Measurements from ENCODE around the gene M1AP. TPM values are rescaled to one million over a fixed set of nuclear protein-coding genes. Genes with fewer than 3 reads are reported as not detected.

Gene M1AP
- total RNA-seq, 4 donors from 2014 or later: not detected

DNA sequence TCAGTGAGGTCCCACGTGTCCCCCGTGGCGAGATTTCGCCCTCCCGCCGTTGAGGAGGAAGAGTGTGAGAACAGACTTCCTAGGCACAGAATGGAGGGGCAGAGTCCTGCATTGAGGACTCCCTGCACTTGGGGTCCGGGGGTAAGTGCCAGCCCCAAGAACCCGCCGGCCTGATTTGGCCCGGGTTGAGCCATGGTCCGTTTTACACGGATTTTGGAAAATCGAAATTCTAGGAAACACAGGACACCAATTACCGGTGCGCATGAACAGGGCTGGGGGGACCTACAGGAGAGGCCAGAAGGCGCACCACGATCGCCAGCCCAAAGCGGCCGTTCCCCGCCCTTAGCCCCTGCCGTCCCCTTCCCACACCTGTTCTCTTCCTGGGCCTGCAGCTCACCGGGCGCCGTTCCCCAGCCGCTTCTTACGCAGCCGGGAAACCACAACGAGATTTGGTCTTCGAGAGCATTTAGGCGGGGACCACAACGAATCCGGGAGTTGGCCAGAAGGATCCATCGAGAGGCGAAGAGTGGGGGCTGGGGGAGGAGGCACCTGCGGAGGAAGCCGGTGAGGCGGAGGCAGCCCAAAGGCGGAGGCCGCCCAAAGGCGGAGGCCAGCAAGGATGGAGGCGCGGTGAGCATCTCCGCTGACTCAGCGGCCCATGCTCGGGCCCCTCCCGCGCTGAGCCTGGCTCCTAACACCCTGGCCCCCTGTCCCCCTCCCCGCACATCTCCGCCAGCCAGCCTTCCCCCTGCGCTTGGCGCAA, 134.3 kb downstream of the M1AP start:
- H3K27ac ChIP-seq: no peak overlapping the region

DNA sequence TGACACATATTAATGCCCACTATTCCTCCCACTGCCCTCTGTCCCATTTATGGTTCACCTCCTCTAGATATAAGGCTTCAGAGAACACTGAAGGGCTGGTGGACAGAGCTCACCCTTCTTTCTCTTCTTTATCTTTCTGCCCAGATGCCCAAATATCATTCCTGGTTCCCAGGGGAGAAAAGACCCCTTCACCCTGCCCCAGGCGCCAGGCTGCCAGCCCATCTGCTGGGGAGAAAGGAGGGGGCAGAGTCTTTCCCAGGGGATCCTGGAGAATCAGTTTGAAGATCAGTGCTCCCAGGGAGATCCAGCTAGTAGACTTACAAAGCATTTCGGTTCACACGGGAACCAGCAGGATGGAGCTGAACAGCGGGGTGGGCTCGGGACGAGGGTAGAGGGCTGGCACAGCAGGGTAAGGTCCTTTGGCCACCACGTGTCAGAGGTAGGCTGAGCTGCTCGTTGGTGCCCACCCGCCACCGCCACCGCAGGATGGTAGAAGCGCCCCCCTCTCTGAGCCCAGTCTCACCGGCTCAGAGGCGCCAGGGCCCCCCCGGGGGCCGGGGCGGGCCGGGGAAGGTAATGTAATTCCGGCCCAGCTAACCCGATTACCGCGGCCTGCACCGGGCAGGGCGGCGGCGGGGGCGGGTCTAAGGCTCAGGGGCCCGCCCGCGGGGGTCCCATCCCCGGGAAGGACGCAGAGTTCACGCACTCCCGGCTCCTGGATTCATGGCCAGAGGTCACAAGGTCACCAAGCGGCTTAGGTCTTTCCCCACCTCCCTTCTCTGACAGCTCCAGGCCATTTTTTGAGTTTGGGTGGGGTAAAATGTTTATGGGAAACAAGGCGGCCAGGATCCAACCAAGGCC, 135.2 kb downstream of the M1AP start:
- Histone ChIP-seq H3K36me3 (no peaks in the 10 kb centered on the region), H3K4me3 (no peak overlapping the region), H3K27me3 (peaks cover 0 to 56% of the 10 kb centered on the region in 2 donors), H3K4me1 (peaks cover 4 to 35% (median 24%) of the 10 kb centered on the region in 4 donors), H3K9me3 (peaks cover 0 to 3% (median 0%) of the 10 kb centered on the region in 4 donors), H3K27ac (no peak overlapping the region)
- TF ChIP-seq, protein P1, sequence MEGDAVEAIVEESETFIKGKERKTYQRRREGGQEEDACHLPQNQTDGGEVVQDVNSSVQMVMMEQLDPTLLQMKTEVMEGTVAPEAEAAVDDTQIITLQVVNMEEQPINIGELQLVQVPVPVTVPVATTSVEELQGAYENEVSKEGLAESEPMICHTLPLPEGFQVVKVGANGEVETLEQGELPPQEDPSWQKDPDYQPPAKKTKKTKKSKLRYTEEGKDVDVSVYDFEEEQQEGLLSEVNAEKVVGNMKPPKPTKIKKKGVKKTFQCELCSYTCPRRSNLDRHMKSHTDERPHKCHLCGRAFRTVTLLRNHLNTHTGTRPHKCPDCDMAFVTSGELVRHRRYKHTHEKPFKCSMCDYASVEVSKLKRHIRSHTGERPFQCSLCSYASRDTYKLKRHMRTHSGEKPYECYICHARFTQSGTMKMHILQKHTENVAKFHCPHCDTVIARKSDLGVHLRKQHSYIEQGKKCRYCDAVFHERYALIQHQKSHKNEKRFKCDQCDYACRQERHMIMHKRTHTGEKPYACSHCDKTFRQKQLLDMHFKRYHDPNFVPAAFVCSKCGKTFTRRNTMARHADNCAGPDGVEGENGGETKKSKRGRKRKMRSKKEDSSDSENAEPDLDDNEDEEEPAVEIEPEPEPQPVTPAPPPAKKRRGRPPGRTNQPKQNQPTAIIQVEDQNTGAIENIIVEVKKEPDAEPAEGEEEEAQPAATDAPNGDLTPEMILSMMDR (IDR thresholded peaks at IDR 0.05): no peak
- DNase-seq: peak in 1 of 3 donors; percentile 44

More for the DNA sequence above, 134.3 kb downstream of the M1AP start:
- peaks cover 0 to 56% of the 10 kb centered on the region in 2 donors for H3K27me3 ChIP-seq
- peaks cover 0 to 3% (median 0%) of the 10 kb centered on the region in 4 donors for H3K9me3 ChIP-seq
- DNase-seq: peak in 1 of 3 donors; percentile 50
- H3K36me3 ChIP-seq: no peaks in the 10 kb centered on the region
- TF ChIP-seq, protein P1 (IDR thresholded peaks at IDR 0.05): no peak
- no peak for TF ChIP-seq POLR2A (IDR thresholded peaks at IDR 0.05)
- H3K4me1 ChIP-seq: peaks cover 4 to 29% (median 22%) of the 10 kb centered on the region in 4 donors
- peak overlapping the region in 3 of 4 donors; percentile 17 to 50 (median 27) for H3K4me3 ChIP-seq

DNA sequence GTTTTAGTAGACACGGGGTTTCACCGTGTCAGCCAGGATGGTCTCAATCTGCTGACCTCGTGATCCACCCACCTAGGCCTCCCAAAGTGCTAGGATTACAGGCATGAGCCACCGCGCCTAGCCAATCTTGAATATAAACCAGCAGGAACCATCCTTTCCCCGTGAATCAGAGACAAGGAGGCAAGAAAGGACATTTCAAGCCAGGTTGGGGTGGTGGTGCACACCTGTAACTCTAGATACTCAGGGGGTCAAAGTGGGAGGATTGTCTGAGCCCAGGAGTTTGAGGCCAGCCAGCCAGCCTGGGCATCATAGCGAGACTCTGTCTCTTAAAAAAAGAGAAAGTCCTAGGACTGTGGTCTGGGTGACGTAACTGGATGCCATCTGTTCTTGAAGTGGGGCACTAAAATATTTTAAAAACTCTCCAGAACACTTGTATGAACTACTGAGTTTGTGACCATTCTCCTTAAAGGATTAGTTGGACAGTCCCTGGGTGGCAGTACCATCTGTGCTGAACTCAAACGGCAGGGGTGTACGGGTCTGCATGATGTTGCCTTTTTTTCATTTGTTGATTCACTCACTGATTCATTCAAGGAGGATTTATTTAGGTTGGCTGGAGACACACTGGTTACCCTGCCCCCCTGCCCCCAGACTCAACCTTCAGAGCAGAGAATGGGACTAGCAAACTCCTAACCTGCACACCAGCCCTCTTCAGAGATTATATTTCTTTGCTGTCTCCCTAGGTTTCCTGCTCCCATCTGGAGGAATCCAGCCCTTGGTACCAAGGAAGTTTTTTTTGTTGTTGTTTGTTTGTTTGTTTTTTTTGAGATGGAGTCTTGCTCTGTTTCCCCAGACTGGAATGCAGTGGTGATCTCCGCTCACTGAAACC, 136.8 kb downstream of the M1AP start:
- H3K36me3 ChIP-seq: no peaks in the 10 kb centered on the region
- DNase-seq: peak in 1 of 3 donors; percentile 10
- H3K4me3 ChIP-seq: no peak overlapping the region
- no peak overlapping the region for H3K27ac ChIP-seq
- H3K27me3 ChIP-seq: peaks cover 0 to 50% of the 10 kb centered on the region in 2 donors
- H3K4me1 ChIP-seq: peaks cover 4 to 41% (median 27%) of the 10 kb centered on the region in 4 donors
- H3K9me3 ChIP-seq: peaks cover 0 to 2% (median 0%) of the 10 kb centered on the region in 4 donors
- TF ChIP-seq, protein P1 (IDR thresholded peaks at IDR 0.05): no peak
- no peak for TF ChIP-seq POLR2A (IDR thresholded peaks at IDR 0.05)

DNA sequence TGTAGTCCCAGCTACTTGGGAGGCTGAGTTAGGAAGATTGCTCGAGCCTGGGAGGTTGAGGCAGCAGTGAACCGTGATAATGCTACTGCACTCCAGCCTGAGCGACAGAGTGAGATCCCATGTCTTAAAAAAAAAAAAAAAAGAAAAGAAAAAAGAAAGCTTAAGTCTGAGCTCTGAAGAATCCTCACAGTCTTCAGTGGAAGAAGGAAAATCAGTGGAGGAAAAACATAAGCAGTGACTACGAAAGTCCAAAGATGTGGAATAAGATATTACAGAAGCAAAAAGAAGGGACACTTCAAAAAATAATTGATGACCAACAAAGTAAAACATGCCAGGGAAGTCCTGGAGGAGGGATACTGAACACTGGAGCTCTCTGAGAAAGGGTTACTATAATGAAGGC, 137.9 kb downstream of the M1AP start:
- H3K36me3 ChIP-seq: peaks cover 0 to 8% (median 0%) of the 10 kb centered on the region in 3 donors
- TF ChIP-seq, protein P1 (IDR thresholded peaks at IDR 0.05): no peak
- no peak for TF ChIP-seq POLR2A (IDR thresholded peaks at IDR 0.05)
- no peak for DNase-seq
- H3K27me3 ChIP-seq: peaks cover 0 to 40% of the 10 kb centered on the region in 2 donors
- H3K9me3 ChIP-seq: no peaks in the 10 kb centered on the region
- no peak overlapping the region for H3K27ac ChIP-seq
- no peak overlapping the region for H3K4me3 ChIP-seq
- H3K4me1 ChIP-seq: peaks cover 0 to 41% (median 18%) of the 10 kb centered on the region in 4 donors

All from Peyer's patch (tissue), 4 donors.